Body of pancreas (tissue), 4 donors: Measurements from ENCODE around the gene ERLIN1. TPM values are rescaled to one million over a fixed set of nuclear protein-coding genes. Genes with fewer than 3 reads are reported as not detected.
A peak's percentile ranks its signal among the peaks of the same experiment; 100 is the strongest.

Source experiments
- ATAC-seq: fragments of 150-250 bp; one replicate; pipeline ENCODE4 v1.9.1; 2016
- DNase-seq, 4 donors: peaks; one replicate each; pipeline ENCODE4 v3.0.0-alpha.2; 2019
- H3K27ac ChIP-seq, 4 donors: fragments of 200-600 bp; sonication (generic); 1 replicate in 3 of 4; 2 replicates in 1 of 4; pipeline versions ENCODE4 v1.5.1 to v1.6.1; 2016 to 2019; ENCODE audit warnings: mild to moderate bottlenecking in 1 of 4, mixed read lengths in 1 of 4, moderate library complexity in 1 of 4
- H3K27me3 ChIP-seq, 2 donors: fragments of 200-600 bp; sonication (generic); one replicate each; pipeline ENCODE4 v1.6.0; 2016; ENCODE audit warnings: mild to moderate bottlenecking in 1 of 2
- H3K36me3 ChIP-seq, 2 donors: fragments of 200-600 bp; sonication (generic); replicated peaks in 1 of 2; 2 replicates each; pipeline ENCODE4 v1.5.1; 2016; ENCODE audit warnings: low read depth in 2 of 2; ENCODE audit not compliant: insufficient read depth in 1 of 2
- H3K4me1 ChIP-seq: fragments of 200-600 bp; sonication (generic); one replicate; pipeline ENCODE4 v1.6.0; 2016
- H3K4me3 ChIP-seq, 2 donors: fragments of 200-600 bp; sonication (generic); 1 replicate in 1 of 2; 2 replicates in 1 of 2; pipeline ENCODE4 v1.5.1; 2016 to 2019
- H3K9me3 ChIP-seq, 3 donors: fragments of 200-600 bp; sonication (generic); 1 replicate in 2 of 3; 2 replicates in 1 of 3; pipeline ENCODE4 v1.5.1; 2016
- CTCF ChIP-seq, 7 experiments: fragments of 450-650 bp in 4 of 7; fragments of 200-600 bp in 3 of 7; sonication (generic) in 3 of 7; IDR thresholded peaks; one replicate each; pipeline ENCODE4 v1.5.1; 2016 to 2019; ENCODE audit warnings: antibody characterized with exemption in 7 of 7
- POLR2A ChIP-seq, 3 donors: fragments of 450-650 bp; IDR thresholded peaks; one replicate each; pipeline ENCODE4 v1.6.1; 2016; ENCODE audit warnings: antibody characterized with exemption in 3 of 3, mild to moderate bottlenecking in 2 of 3
- WGBS, 2 donors: methylation state at CpG; one replicate each; pipeline ENCODE4 v1.1.5; 2017; 5-methylcytosine and 5-hydroxymethylcytosine counted together
- intact Hi-C: fragments of 100-400 bp; cut with DNase I; formaldehyde crosslinking; loops from one replicate; pipeline ENCODE4 v1.15.1; 2023
- total RNA-seq, 2 donors: library from RNA; depleted of rRNA; stranded (reverse); fragments of >200 nt; gene quantifications; one replicate each; pipeline ENCODE4 v1.1.0, GENCODE V29; 2016

The ERLIN1 gene
- total RNA-seq: 10 to 100 TPM in 1 of 2 donors, 1 to 10 TPM in 1; 3.6 to 14.3 TPM

- H3K36me3 ChIP-seq: no peaks in the 10 kb centered on the region
- H3K4me1 ChIP-seq: peaks cover 24% of the 10 kb centered on the region
- no peaks in the 10 kb centered on the region for H3K9me3 ChIP-seq
- intact Hi-C loops: no loop called here
- TF ChIP-seq CTCF (IDR thresholded peaks at IDR 0.05) (no peak), POLR2A (IDR thresholded peaks at IDR 0.05) (peak; percentile 45 to 78 (median 75))
- ATAC-seq (peak; percentile 97), DNase-seq (peak; percentile 92 to 94 (median 93))
- H3K27ac ChIP-seq: peak within 1 kb of the TSS; percentile 74 to 84 (median 80)
- 0 to 1% methylated on average over 22 to 45 of the region's 65 CpGs for WGBS, 2 donors
- no peaks in the 10 kb centered on the region for H3K27me3 ChIP-seq
- peak within 1 kb of the TSS; percentile 70 to 95 for H3K4me3 ChIP-seq
Observed at GRCh38 chr10:100185364-100186252, at the start of gene ERLIN1. ERLIN1 (minus strand) TSS chr10:100186029; CDS start chr10:100185626, 403 bp downstream.

- TF ChIP-seq POLR2A (IDR thresholded peaks at IDR 0.05) (no peak), CTCF (IDR thresholded peaks at IDR 0.05) (no peak)
- Histone ChIP-seq H3K27me3 (no peaks in the 10 kb centered on the region), H3K36me3 (peaks cover 0 to 16% of the 10 kb centered on the region in 2 donors), H3K9me3 (no peaks in the 10 kb centered on the region), H3K4me3 (no peak overlapping the region), H3K4me1 (peaks cover 16% of the 10 kb centered on the region), H3K27ac (no peak overlapping the region)
- ATAC-seq (no peak), DNase-seq (no peak)
- 81 to 86% methylated on average over 2 of the region's 2 CpGs for WGBS, 2 donors
- intact Hi-C loops: no loop called here
Observed at GRCh38 chr10:100232101-100232500, 46.3 kb upstream of the ERLIN1 start.

GRCh38 chr10:100229819-100230422 is 44.1 kb upstream of the ERLIN1 start:
- H3K9me3 ChIP-seq: no peaks in the 10 kb centered on the region
- TF ChIP-seq POLR2A (IDR thresholded peaks at IDR 0.05) (no peak), CTCF (IDR thresholded peaks at IDR 0.05) (no peak)
- H3K36me3 ChIP-seq: peaks cover 0 to 9% of the 10 kb centered on the region in 2 donors
- H3K27me3 ChIP-seq: no peaks in the 10 kb centered on the region
- peak in 1 of 4 donors; percentile 19 for DNase-seq
- peaks cover 16% of the 10 kb centered on the region for H3K4me1 ChIP-seq
- 51 to 52% methylated on average over 21 of the region's 21 CpGs for WGBS, 2 donors
- peak overlapping the region; percentile 63 to 95 for H3K4me3 ChIP-seq
- peak overlapping the region in 3 of 4 donors; percentile 41 to 82 (median 79) for H3K27ac ChIP-seq
- intact Hi-C loops: no loop called here
- ATAC-seq: no peak

GRCh38 chr10:100223879-100224278 is 38.0 kb upstream of the ERLIN1 start:
- no peak for TF ChIP-seq CTCF (IDR thresholded peaks at IDR 0.05)
- no peak for TF ChIP-seq POLR2A (IDR thresholded peaks at IDR 0.05)
- WGBS, 2 donors: 78 to 84% methylated on average over 5 of the region's 5 CpGs
- Histone ChIP-seq H3K4me3 (no peak overlapping the region), H3K9me3 (no peaks in the 10 kb centered on the region), H3K4me1 (peaks cover 7% of the 10 kb centered on the region), H3K27ac (no peak overlapping the region), H3K27me3 (no peaks in the 10 kb centered on the region), H3K36me3 (peaks cover 0 to 14% of the 10 kb centered on the region in 2 donors)
- no peak for ATAC-seq
- intact Hi-C loops: no loop called here
- DNase-seq: no peak
